Activated CD4-positive, alpha-beta memory T cell treated with anti-CD3 and anti-CD28 coated beads for 36 hours (primary cell): ENCODE measurements around the gene CEP112. TPM values are rescaled to one million over a fixed set of nuclear protein-coding genes. Genes with fewer than 3 reads are reported as not detected.

Experiments used
- CTCF ChIA-PET: fragments of 350-600 bp; sonication (Branson Sonifier 250); formaldehyde crosslinking; loops from one replicate; lab custom pipeline; 2021; ENCODE audit warnings: antibody characterized with exemption, inconsistent platforms; lab: Charles Lee
- POLR2A ChIA-PET: fragments of 350-600 bp; sonication (Branson Sonifier 250); formaldehyde crosslinking; loops from one replicate; lab custom pipeline; 2021; ENCODE audit warnings: antibody characterized with exemption; lab: Charles Lee
- DNase-seq: peaks from one replicate; pipeline ENCODE4 v3.0.0-alpha.2; 2020
- H3K27ac Mint-ChIP-seq: one replicate; pipeline ENCODE4 v1.8.0; 2021; ENCODE audit warnings: mixed read lengths
- H3K27me3 Mint-ChIP-seq: one replicate; pipeline ENCODE4 v1.8.0; 2021; ENCODE audit warnings: mixed read lengths
- H3K36me3 Mint-ChIP-seq: one replicate; pipeline ENCODE4 v1.8.0; 2021; ENCODE audit warnings: mixed read lengths
- H3K4me1 Mint-ChIP-seq: one replicate; pipeline ENCODE4 v1.8.0; 2021; ENCODE audit warnings: low read depth, mixed read lengths
- H3K4me3 Mint-ChIP-seq: one replicate; pipeline ENCODE4 v1.8.0; 2021; ENCODE audit warnings: mild to moderate bottlenecking, mixed read lengths
- H3K9me3 Mint-ChIP-seq: one replicate; pipeline ENCODE4 v1.8.0; 2021; ENCODE audit warnings: mixed read lengths
- intact Hi-C: fragments of 100-400 bp; cut with micrococcal nuclease; formaldehyde crosslinking; loops from one replicate; pipeline ENCODE4 v1.15.1; 2023
- total RNA-seq, 2 experiments: library from RNA; stranded (reverse); gene quantifications; one replicate each; pipeline ENCODE4 v1.2.3, GENCODE V29; 2021

The CEP112 gene
- total RNA-seq, 2 experiments from 2014 or later = 3.3 to 3.7 TPM

- no peak for DNase-seq
- intact Hi-C loops = no loop called here
- H3K4me1 Mint-ChIP-seq = no peaks in the 10 kb centered on the region
- no peak overlapping the region for H3K4me3 Mint-ChIP-seq
- no peak overlapping the region for H3K27ac Mint-ChIP-seq
- no peaks in the 10 kb centered on the region for H3K27me3 Mint-ChIP-seq
- no peaks in the 10 kb centered on the region for H3K9me3 Mint-ChIP-seq
- POLR2A ChIA-PET = no interaction called here
- H3K36me3 Mint-ChIP-seq = no peaks in the 10 kb centered on the region
- CTCF ChIA-PET = no interaction called here
Measured at GRCh38 chr17:65886315-65887245, 305.4 kb downstream of the CEP112 start.

DNA sequence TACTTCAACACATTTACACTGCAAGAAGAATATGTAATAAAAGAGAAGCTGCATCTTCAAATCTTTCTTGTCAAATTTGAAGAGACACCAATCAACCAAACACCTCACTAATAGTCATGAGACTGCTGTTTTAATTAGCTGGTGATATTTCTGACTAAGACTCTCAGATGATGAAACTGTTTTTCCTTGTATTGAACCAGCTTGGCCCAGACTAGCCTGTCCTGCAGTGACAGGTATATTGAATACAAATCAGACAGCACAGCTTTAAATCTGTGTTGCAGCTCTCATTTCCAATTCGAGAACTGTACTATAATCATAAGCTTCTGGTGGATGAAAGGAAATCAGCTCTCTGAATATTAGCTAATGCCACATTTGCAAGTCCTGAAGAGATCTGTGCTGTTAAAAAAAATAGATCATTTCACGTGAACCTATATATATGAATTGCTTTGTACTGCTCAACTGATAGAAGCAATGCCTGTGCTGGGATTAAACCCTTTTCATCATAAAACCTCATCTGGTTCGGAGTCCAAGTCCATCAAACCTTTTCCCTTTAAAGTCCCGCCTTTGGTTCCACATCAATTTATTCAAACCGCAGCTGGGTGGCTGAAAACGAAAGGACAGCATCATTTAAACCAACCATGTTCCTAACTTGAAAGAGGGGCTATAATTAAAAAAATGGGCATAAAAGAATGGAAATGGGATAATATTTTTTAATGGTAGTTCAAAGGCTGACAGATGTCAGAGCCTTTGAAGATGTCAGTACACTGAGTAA is 306.2 kb downstream of the CEP112 start:
- no peaks in the 10 kb centered on the region for H3K27me3 Mint-ChIP-seq
- no peaks in the 10 kb centered on the region for H3K4me1 Mint-ChIP-seq
- H3K27ac Mint-ChIP-seq = no peak overlapping the region
- CTCF ChIA-PET = interaction anchor here (0.6 kb wide), 1 partner anchor 136 kb away, joined by 3 read pairs; no protein-coding TSS in a partner anchor
- DNase-seq = no peak
- intact Hi-C loops = no loop called here
- H3K9me3 Mint-ChIP-seq = no peaks in the 10 kb centered on the region
- POLR2A ChIA-PET = no interaction called here
- H3K36me3 Mint-ChIP-seq = no peaks in the 10 kb centered on the region
- H3K4me3 Mint-ChIP-seq = no peak overlapping the region

GRCh38 chr17:65876985-65877384 is 314.9 kb downstream of the CEP112 start:
- POLR2A ChIA-PET = no interaction called here
- Mint-ChIP-seq H3K36me3 (no peaks in the 10 kb centered on the region), H3K27me3 (peaks cover 8% of the 10 kb centered on the region), H3K9me3 (peaks cover 13% of the 10 kb centered on the region), H3K4me1 (no peaks in the 10 kb centered on the region), H3K4me3 (no peak overlapping the region), H3K27ac (no peak overlapping the region)
- intact Hi-C loops = no loop called here
- CTCF ChIA-PET = no interaction called here
- no peak for DNase-seq

DNA sequence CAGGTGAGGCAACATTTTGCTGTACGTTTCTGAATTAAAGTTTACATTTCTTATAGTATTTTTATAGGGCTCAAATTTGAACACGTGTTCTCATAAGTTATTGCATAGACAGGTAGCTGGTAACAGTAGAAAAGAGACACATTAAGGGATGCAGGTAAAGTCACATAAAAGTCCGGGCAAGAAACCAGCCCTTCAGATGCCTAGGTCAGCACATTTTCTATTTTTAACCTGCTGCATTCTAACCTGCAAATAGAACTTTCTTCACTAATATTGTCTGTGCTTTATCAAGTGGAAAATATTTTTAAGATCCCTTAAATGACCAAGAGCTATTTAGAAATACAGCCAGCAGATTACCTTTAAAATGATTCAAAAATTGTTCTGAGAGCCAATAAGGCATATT is 323.1 kb downstream of the CEP112 start:
- DNase-seq = no peak
- ChIA-PET CTCF (no interaction called here), POLR2A (no interaction called here)
- intact Hi-C loops = no loop called here
- Mint-ChIP-seq H3K9me3 (no peaks in the 10 kb centered on the region), H3K27me3 (peaks cover 4% of the 10 kb centered on the region), H3K4me3 (no peak overlapping the region), H3K36me3 (no peaks in the 10 kb centered on the region), H3K27ac (no peak overlapping the region), H3K4me1 (no peaks in the 10 kb centered on the region)

- intact Hi-C loops = no loop called here
- H3K4me3 Mint-ChIP-seq = no peak overlapping the region
- no peak for DNase-seq
- no peak overlapping the region for H3K27ac Mint-ChIP-seq
- H3K4me1 Mint-ChIP-seq = no peaks in the 10 kb centered on the region
- H3K9me3 Mint-ChIP-seq = no peaks in the 10 kb centered on the region
- POLR2A ChIA-PET = no interaction called here
- CTCF ChIA-PET = no interaction called here
- H3K36me3 Mint-ChIP-seq = no peaks in the 10 kb centered on the region
- peaks cover 2% of the 10 kb centered on the region for H3K27me3 Mint-ChIP-seq
Measured at GRCh38 chr17:65867014-65867413, 324.9 kb downstream of the CEP112 start.

DNA sequence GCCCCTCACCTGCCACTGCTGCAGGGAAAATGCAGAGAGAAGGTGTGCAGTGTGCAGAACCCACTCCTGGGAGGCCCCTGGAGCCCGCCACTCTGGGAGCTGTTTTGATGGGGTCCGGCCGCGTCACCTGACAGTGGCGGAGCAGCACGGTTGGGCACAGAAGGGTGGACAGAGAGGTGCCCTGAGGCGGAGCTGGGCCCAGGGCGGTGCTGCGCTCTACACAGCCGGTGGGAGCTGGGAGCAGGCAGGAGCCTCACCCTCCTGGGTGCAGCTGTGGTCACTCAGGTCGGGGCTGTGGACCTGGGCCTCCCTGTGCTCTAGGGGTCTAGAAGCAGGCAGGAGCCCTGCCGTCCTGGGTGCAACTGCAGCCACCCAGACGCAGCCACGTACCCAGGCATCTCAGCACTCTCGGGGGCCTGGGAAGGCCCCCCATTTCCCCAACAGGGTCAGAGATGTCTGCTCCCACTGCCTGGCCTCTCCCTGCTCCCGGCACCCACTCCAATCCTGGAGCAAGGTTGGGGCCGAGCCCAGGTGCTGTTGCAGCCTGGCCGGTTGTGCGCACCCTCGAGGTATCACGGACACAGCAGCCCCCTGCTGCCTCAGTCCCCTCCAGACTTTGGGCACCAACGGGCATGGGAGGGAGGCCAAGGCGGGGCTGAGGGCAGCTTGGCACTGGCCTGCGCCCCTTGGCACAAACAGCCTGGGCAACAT is 326.1 kb downstream of the CEP112 start:
- no peak overlapping the region for H3K27ac Mint-ChIP-seq
- CTCF ChIA-PET = interaction anchor here (0.9 kb wide), 1 partner anchor 8 kb away, joined by 3 read pairs; no protein-coding TSS in a partner anchor
- H3K4me1 Mint-ChIP-seq = no peaks in the 10 kb centered on the region
- no peaks in the 10 kb centered on the region for H3K36me3 Mint-ChIP-seq
- POLR2A ChIA-PET = no interaction called here
- intact Hi-C loops = no loop called here
- no peaks in the 10 kb centered on the region for H3K9me3 Mint-ChIP-seq
- H3K4me3 Mint-ChIP-seq = no peak overlapping the region
- H3K27me3 Mint-ChIP-seq = no peaks in the 10 kb centered on the region
- DNase-seq = no peak

DNA sequence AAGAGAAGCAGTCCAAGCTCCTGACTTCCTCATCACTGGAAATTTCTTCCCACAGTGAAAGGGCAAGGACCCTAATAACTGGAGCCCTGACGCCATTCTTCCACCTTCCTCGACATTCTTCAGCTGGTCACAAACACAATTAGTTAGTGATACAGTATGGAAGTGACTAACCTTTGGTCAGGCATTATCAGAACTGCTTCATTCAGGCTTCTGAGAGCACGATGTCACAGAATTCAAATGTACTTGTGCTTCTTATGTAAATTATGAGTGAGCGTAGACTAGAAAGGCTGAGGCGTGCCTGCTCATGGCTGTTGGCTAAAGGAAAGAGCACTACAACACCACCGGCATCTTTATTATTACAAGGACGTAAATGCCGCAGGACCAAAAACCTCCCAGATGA is 327.5 kb downstream of the CEP112 start:
- Mint-ChIP-seq H3K36me3 (no peaks in the 10 kb centered on the region), H3K4me3 (no peak overlapping the region), H3K27ac (no peak overlapping the region), H3K9me3 (no peaks in the 10 kb centered on the region), H3K27me3 (no peaks in the 10 kb centered on the region), H3K4me1 (no peaks in the 10 kb centered on the region)
- no peak for DNase-seq
- intact Hi-C loops = no loop called here
- ChIA-PET POLR2A (no interaction called here), CTCF (no interaction called here)

DNA sequence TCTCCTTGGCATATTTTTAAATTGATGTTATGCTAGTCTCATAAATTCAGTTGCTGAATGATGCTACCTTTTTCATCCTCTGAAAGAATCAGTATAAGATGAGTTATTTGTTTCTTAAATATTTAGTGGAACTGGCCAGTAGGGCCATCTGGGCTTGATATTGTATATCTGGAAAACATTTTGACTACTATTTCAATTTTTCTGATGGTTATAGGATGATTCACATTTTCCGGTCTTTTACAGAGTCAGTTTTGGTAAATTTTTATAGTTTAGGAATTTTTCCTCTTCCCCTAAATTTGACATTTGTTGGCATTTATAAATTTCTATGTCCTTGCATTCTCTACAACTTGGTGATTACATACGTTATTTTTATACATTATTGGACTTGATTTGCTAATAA is 334.2 kb downstream of the CEP112 start:
- Mint-ChIP-seq H3K36me3 (no peaks in the 10 kb centered on the region), H3K27me3 (no peaks in the 10 kb centered on the region), H3K9me3 (no peaks in the 10 kb centered on the region), H3K27ac (no peak overlapping the region), H3K4me1 (no peaks in the 10 kb centered on the region), H3K4me3 (no peak overlapping the region)
- DNase-seq = no peak
- intact Hi-C loops = no loop called here
- ChIA-PET POLR2A (no interaction called here), CTCF (no interaction called here)

- intact Hi-C loops = no loop called here
Measured at GRCh38 chr17:65856865-65857264, 335.1 kb downstream of the CEP112 start.

GRCh38 chr17:65855675-65856074 is 336.3 kb downstream of the CEP112 start:
- DNase-seq = no peak
- CTCF ChIA-PET = no interaction called here
- Mint-ChIP-seq H3K4me3 (no peak overlapping the region), H3K9me3 (no peaks in the 10 kb centered on the region), H3K27ac (no peak overlapping the region), H3K27me3 (no peaks in the 10 kb centered on the region), H3K36me3 (no peaks in the 10 kb centered on the region), H3K4me1 (no peaks in the 10 kb centered on the region)
- intact Hi-C loops = no loop called here
- POLR2A ChIA-PET = no interaction called here

More at GRCh38 chr17:65856865-65857264, 335.1 kb downstream of the CEP112 start:
- ChIA-PET CTCF (no interaction called here), POLR2A (no interaction called here)
- H3K36me3 Mint-ChIP-seq = no peaks in the 10 kb centered on the region
- no peak for DNase-seq
- H3K27ac Mint-ChIP-seq = no peak overlapping the region
- H3K27me3 Mint-ChIP-seq = no peaks in the 10 kb centered on the region
- H3K4me3 Mint-ChIP-seq = no peak overlapping the region
- no peaks in the 10 kb centered on the region for H3K4me1 Mint-ChIP-seq
- H3K9me3 Mint-ChIP-seq = no peaks in the 10 kb centered on the region

GRCh38 chr17:65855245-65855644 is 336.7 kb downstream of the CEP112 start:
- CTCF ChIA-PET = no interaction called here
- intact Hi-C loops = no loop called here

DNA sequence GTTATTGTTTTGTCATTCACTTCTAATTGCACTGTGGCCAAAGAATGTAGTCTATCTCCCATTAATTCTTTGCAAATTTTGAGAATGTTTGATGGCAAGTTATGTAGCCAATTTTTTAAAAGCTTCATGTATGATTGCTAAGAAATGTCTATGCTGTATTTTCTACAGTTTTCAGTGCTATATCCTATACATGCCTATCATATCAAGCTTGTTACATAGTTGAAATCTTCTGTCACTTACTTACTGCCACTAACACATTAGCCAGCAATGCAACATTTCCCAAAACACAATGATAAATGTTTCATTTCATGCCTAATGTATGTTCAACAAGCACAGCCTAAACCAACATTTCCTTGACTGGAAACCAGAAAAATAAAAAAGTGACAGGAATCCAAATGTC is 338.1 kb downstream of the CEP112 start:
- ChIA-PET CTCF (no interaction called here), POLR2A (no interaction called here)
- no peak overlapping the region for H3K27ac Mint-ChIP-seq
- no peaks in the 10 kb centered on the region for H3K9me3 Mint-ChIP-seq
- no peak for DNase-seq
- H3K4me1 Mint-ChIP-seq = peaks cover 3% of the 10 kb centered on the region
- H3K36me3 Mint-ChIP-seq = no peaks in the 10 kb centered on the region
- intact Hi-C loops = no loop called here
- peaks cover under 1% of the 10 kb centered on the region for H3K27me3 Mint-ChIP-seq
- no peak overlapping the region for H3K4me3 Mint-ChIP-seq

More at GRCh38 chr17:65855245-65855644, 336.7 kb downstream of the CEP112 start:
- Mint-ChIP-seq H3K4me3 (no peak overlapping the region), H3K4me1 (peaks cover 2% of the 10 kb centered on the region), H3K27ac (no peak overlapping the region), H3K9me3 (no peaks in the 10 kb centered on the region), H3K27me3 (no peaks in the 10 kb centered on the region), H3K36me3 (no peaks in the 10 kb centered on the region)
- POLR2A ChIA-PET = no interaction called here
- DNase-seq = no peak
